Measurements from ENCODE around the gene CRYBG3.

GRCh38 chr3:97816811-97817210, 5.0 kb upstream of the CRYBG3 start:
- TF ChIP-seq POLR2A (IDR thresholded peaks at IDR 0.05) (no peak), POLR2AphosphoS5 (IDR thresholded peaks at IDR 0.05) (no peak), CTCF (IDR thresholded peaks at IDR 0.05) (no peak)

All from stomach (tissue), 4 donors.